HepG2 (cell line): ENCODE data around the gene RNF40. TPM values are rescaled to one million over a fixed set of nuclear protein-coding genes. Genes with fewer than 3 reads are reported as not detected.
A peak's percentile ranks its signal among the peaks of the same experiment; 100 is the strongest.

ENCODE experiments used
- DPF2 ChIP-seq: sonication (generic); formaldehyde crosslinking; IDR thresholded peaks from 2 replicates; pipeline ENCODE4 v1.4.0; 2020; ENCODE audit warnings: mild to moderate bottlenecking, low read depth, missing genetic modification reagents, borderline replicate concordance
- HNF4A ChIP-seq: sonication (generic); formaldehyde crosslinking; IDR thresholded peaks from 2 replicates; pipeline ENCODE4 v1.4.0; 2020; ENCODE audit warnings: missing genetic modification reagents
- MTA3 ChIP-seq: sonication (generic); formaldehyde crosslinking; IDR thresholded peaks from 2 replicates; pipeline ENCODE4 v1.4.0; 2020; ENCODE audit warnings: missing genetic modification reagents
- PBX2 ChIP-seq: IDR thresholded peaks from 2 replicates; pipeline ENCODE4 v1.6.1; 2016; ENCODE audit warnings: control low read depth
- TOE1 ChIP-seq: sonication (generic); formaldehyde crosslinking; IDR thresholded peaks from 2 replicates; pipeline ENCODE4 v1.4.0; 2020; ENCODE audit warnings: mild to moderate bottlenecking, missing genetic modification reagents
- ZC3H4 ChIP-seq: sonication (generic); formaldehyde crosslinking; IDR thresholded peaks from 2 replicates; pipeline ENCODE4 v1.4.0; 2020; ENCODE audit warnings: missing genetic modification reagents, borderline replicate concordance
- ZNF33B ChIP-seq: sonication (generic); formaldehyde crosslinking; IDR thresholded peaks from 2 replicates; pipeline ENCODE4 v1.5.1; 2020; ENCODE audit warnings: mild to moderate bottlenecking, missing genetic modification reagents
- ZNF383 ChIP-seq: sonication (generic); formaldehyde crosslinking; IDR thresholded peaks from 2 replicates; pipeline ENCODE4 v1.4.0; 2020; ENCODE audit warnings: missing genetic modification reagents, mild to moderate bottlenecking, borderline replicate concordance
- ZNF512 ChIP-seq: sonication (generic); formaldehyde crosslinking; IDR thresholded peaks from 2 replicates; pipeline ENCODE4 v1.4.0; 2020; ENCODE audit warnings: mild to moderate bottlenecking, missing genetic modification reagents
- ZNF564 ChIP-seq: sonication (generic); formaldehyde crosslinking; IDR thresholded peaks from 2 replicates; pipeline ENCODE4 v1.8.1; 2023; ENCODE audit warnings: mild to moderate bottlenecking, missing genetic modification reagents
- ZSCAN20 ChIP-seq: sonication (generic); formaldehyde crosslinking; IDR thresholded peaks from 2 replicates; pipeline ENCODE4 v1.4.0; 2020; ENCODE audit warnings: missing genetic modification reagents, mild to moderate bottlenecking, borderline replicate concordance
- ZSCAN31 ChIP-seq: sonication (generic); formaldehyde crosslinking; IDR thresholded peaks from 2 replicates; pipeline ENCODE4 v1.5.0; 2020; ENCODE audit warnings: low read depth, mild to moderate bottlenecking, missing genetic modification reagents
- ZSCAN9 ChIP-seq: IDR thresholded peaks from 2 replicates; pipeline ENCODE4 v1.6.1; 2016; ENCODE audit warnings: borderline replicate concordance
- polyA plus RNA-seq, 8 experiments: library from polyadenylated mRNA; depleted of rRNA in 3 of 8; stranded (reverse) in 7 of 8; unstranded in 1 of 8; fragments of >200 nt; fragmentation: Illumina TruSeq in 4 of 8; extraction: Trizol in 4 of 8; gene quantifications; 2 replicates each; pipeline versions ENCODE4 v1.2.1 to v1.2.3, GENCODE V29; 2011 to 2016; ENCODE audit warnings: low read depth in 4 of 8, missing spikeins in 1 of 8, mixed read lengths in 1 of 8; ENCODE audit not compliant: insufficient read depth in 1 of 8
- total RNA-seq, 5 experiments: library from RNA; depleted of rRNA; stranded (reverse); fragments of >200 nt; fragmentation: Illumina TruSeq; extraction: Trizol; gene quantifications; 2 replicates each; pipeline ENCODE4 v1.2.3, GENCODE V29; 2016; ENCODE audit warnings: low read depth in 1 of 5
- TF ChIP-seq, protein P1 (sequence below), 2 experiments: sonication (generic) in 1 of 2; formaldehyde crosslinking in 1 of 2; IDR thresholded peaks; 2 replicates each; pipeline versions ENCODE4 v1.6.1 to v1.9.0; 2014 to 2022; ENCODE audit warnings: antibody characterized with exemption in 1 of 2, borderline replicate concordance in 1 of 2, inconsistent platforms in 1 of 2, low read depth in 1 of 2, missing genetic modification reagents in 1 of 2
- TF ChIP-seq, protein P2 (sequence below): sonication (generic); formaldehyde crosslinking; IDR thresholded peaks from 2 replicates; pipeline ENCODE4 v1.4.0; 2020; ENCODE audit warnings: mild to moderate bottlenecking, missing genetic modification reagents
- TF ChIP-seq, protein P3 (sequence below): sonication (generic); formaldehyde crosslinking; IDR thresholded peaks from 2 replicates; pipeline ENCODE4 v1.8.1; 2023; ENCODE audit warnings: mild to moderate bottlenecking, moderate library complexity, missing genetic modification reagents

Gene RNF40
- total and polyA plus RNA-seq, 2 of the 13 experiments (the other 11 are each of a cell fraction or from before 2014, with no cell fraction given): 84.0 to 85.6 TPM

- TF ChIP-seq, protein P1, sequence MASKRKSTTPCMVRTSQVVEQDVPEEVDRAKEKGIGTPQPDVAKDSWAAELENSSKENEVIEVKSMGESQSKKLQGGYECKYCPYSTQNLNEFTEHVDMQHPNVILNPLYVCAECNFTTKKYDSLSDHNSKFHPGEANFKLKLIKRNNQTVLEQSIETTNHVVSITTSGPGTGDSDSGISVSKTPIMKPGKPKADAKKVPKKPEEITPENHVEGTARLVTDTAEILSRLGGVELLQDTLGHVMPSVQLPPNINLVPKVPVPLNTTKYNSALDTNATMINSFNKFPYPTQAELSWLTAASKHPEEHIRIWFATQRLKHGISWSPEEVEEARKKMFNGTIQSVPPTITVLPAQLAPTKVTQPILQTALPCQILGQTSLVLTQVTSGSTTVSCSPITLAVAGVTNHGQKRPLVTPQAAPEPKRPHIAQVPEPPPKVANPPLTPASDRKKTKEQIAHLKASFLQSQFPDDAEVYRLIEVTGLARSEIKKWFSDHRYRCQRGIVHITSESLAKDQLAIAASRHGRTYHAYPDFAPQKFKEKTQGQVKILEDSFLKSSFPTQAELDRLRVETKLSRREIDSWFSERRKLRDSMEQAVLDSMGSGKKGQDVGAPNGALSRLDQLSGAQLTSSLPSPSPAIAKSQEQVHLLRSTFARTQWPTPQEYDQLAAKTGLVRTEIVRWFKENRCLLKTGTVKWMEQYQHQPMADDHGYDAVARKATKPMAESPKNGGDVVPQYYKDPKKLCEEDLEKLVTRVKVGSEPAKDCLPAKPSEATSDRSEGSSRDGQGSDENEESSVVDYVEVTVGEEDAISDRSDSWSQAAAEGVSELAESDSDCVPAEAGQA (IDR thresholded peaks at IDR 0.05; ENCODE audit: low read depth): no peak
- TF ChIP-seq, protein P1 (CRISPR knock-in tag; IDR thresholded peaks at IDR 0.05; ENCODE audit: borderline replicate concordance): no peak
- TF ChIP-seq DPF2 (CRISPR knock-in tag): no peak
- TF ChIP-seq ZNF564: no peak
- TF ChIP-seq TOE1 (CRISPR knock-in tag): no peak
- TF ChIP-seq ZSCAN31 (CRISPR knock-in tag): no peak
- no peak for TF ChIP-seq PBX2
- 0 out of 2 replicates have a peak, but pooled peaks have one; percentile 55 for TF ChIP-seq MTA3 (CRISPR knock-in tag)
- TF ChIP-seq ZNF33B (CRISPR knock-in tag): no peak
- no peak for TF ChIP-seq ZNF512 (CRISPR knock-in tag)
- no peak for TF ChIP-seq HNF4A (CRISPR knock-in tag)
- TF ChIP-seq ZSCAN20 (CRISPR knock-in tag): no peak
- TF ChIP-seq, protein P2, sequence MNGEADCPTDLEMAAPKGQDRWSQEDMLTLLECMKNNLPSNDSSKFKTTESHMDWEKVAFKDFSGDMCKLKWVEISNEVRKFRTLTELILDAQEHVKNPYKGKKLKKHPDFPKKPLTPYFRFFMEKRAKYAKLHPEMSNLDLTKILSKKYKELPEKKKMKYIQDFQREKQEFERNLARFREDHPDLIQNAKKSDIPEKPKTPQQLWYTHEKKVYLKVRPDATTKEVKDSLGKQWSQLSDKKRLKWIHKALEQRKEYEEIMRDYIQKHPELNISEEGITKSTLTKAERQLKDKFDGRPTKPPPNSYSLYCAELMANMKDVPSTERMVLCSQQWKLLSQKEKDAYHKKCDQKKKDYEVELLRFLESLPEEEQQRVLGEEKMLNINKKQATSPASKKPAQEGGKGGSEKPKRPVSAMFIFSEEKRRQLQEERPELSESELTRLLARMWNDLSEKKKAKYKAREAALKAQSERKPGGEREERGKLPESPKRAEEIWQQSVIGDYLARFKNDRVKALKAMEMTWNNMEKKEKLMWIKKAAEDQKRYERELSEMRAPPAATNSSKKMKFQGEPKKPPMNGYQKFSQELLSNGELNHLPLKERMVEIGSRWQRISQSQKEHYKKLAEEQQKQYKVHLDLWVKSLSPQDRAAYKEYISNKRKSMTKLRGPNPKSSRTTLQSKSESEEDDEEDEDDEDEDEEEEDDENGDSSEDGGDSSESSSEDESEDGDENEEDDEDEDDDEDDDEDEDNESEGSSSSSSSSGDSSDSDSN (CRISPR knock-in tag): no peak
- no peak for TF ChIP-seq ZNF383 (CRISPR knock-in tag)
- TF ChIP-seq ZSCAN9 (CRISPR knock-in tag): no peak
- no peak for TF ChIP-seq ZC3H4
- TF ChIP-seq, protein P3, sequence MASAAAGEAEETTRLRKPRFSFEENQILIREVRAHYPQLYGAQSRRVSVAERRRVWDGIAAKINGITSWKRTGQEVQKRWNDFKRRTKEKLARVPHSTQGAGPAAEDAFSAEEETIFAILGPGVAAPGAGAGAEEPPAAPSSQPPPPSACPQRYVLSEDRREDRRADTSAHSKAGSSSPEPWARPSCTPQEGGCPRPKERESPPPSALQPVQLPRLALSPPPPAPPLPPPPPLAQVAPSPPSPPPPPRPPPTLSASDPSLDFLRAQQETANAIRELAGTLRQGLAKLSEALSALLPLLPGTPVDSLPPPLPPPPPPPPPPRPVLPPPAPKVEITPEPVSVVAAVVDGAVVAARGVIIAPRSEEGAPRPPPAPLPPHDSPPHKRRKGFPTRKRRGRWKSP (CRISPR knock-in tag): no peak
These were observed 24.2 kb downstream of the RNF40 start (continued) for GRCh38 chr16:30786115-30786935.
